ENCODE data around the gene RAB27A.

- TF ChIP-seq, protein P1, sequence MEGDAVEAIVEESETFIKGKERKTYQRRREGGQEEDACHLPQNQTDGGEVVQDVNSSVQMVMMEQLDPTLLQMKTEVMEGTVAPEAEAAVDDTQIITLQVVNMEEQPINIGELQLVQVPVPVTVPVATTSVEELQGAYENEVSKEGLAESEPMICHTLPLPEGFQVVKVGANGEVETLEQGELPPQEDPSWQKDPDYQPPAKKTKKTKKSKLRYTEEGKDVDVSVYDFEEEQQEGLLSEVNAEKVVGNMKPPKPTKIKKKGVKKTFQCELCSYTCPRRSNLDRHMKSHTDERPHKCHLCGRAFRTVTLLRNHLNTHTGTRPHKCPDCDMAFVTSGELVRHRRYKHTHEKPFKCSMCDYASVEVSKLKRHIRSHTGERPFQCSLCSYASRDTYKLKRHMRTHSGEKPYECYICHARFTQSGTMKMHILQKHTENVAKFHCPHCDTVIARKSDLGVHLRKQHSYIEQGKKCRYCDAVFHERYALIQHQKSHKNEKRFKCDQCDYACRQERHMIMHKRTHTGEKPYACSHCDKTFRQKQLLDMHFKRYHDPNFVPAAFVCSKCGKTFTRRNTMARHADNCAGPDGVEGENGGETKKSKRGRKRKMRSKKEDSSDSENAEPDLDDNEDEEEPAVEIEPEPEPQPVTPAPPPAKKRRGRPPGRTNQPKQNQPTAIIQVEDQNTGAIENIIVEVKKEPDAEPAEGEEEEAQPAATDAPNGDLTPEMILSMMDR (IDR thresholded peaks at IDR 0.05): peak in 3 of 4 donors; percentile 42 to 46 (median 43)
- TF ChIP-seq POLR2A (IDR thresholded peaks at IDR 0.05): peak; percentile 91
These were observed 92.9 kb downstream of the RAB27A start, which contains the start of gene RSL24D1 for GRCh38 chr15:55196458-55197361.
